Astrocyte (in vitro differentiated cells and primary cell): ENCODE results near the gene TRRAP.

Experiments
- EZH2 ChIP-seq: IDR thresholded peaks from 2 replicates; pipeline ENCODE4 v1.6.1; 2012; ENCODE audit warnings: mild to moderate bottlenecking, low read length, inconsistent platforms; ENCODE audit not compliant: insufficient read depth
- TF ChIP-seq, protein P1 (sequence below): IDR thresholded peaks from 2 replicates; pipeline ENCODE4 v1.5.1; 2011; ENCODE audit warnings: low read depth, mild to moderate bottlenecking, inconsistent platforms, low read length, moderate library complexity; ENCODE audit not compliant: insufficient read depth

DNA sequence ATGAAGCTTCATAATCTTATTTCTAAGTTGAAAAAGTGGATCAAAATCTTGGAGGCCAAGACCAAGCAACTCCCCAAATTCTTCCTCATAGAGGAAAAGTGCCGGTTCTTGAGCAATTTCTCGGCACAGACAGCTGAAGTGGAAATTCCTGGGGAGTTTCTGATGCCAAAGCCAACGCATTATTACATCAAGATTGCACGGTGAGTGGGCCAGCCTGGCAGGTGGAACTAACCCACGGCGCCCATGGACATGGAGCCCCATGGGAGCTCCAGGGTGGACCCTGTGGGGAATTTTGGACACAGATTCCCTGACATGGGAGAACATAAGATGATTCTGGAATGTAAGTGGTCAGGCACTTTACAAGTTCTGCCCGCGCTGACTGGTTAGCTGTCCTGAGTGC, 125.9 kb downstream of the TRRAP start:
- TF ChIP-seq, protein P1, sequence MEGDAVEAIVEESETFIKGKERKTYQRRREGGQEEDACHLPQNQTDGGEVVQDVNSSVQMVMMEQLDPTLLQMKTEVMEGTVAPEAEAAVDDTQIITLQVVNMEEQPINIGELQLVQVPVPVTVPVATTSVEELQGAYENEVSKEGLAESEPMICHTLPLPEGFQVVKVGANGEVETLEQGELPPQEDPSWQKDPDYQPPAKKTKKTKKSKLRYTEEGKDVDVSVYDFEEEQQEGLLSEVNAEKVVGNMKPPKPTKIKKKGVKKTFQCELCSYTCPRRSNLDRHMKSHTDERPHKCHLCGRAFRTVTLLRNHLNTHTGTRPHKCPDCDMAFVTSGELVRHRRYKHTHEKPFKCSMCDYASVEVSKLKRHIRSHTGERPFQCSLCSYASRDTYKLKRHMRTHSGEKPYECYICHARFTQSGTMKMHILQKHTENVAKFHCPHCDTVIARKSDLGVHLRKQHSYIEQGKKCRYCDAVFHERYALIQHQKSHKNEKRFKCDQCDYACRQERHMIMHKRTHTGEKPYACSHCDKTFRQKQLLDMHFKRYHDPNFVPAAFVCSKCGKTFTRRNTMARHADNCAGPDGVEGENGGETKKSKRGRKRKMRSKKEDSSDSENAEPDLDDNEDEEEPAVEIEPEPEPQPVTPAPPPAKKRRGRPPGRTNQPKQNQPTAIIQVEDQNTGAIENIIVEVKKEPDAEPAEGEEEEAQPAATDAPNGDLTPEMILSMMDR: no peak
- TF ChIP-seq EZH2: no peak
